ENCODE data around the gene ZMYND19.

- no peak for TF ChIP-seq GATA3 (IDR thresholded peaks at IDR 0.05; ENCODE audit: low read depth, low read length)
- no peak for TF ChIP-seq GATA2 (IDR thresholded peaks at IDR 0.05; ENCODE audit: low read depth, low read length)
Observed at GRCh38 chr9:137547687-137548543, 42.4 kb downstream of the ZMYND19 start.

Data from SH-SY5Y (cell line).